Suprapubic skin (tissue), 3 donors: ENCODE data around the gene SOX14.

Source experiments
- CTCF ChIP-seq, 2 donors: fragments of 200-600 bp in 1 of 2; fragments of 450-650 bp in 1 of 2; sonication (generic) in 1 of 2; IDR thresholded peaks; one replicate each; pipeline ENCODE4 v1.5.1; 2016 to 2019; ENCODE audit warnings: antibody characterized with exemption in 2 of 2, mild to moderate bottlenecking in 1 of 2, moderate library complexity in 1 of 2
- POLR2A ChIP-seq, 2 donors: fragments of 450-650 bp; IDR thresholded peaks; one replicate each; pipeline ENCODE4 v1.6.1; 2017; ENCODE audit warnings: antibody characterized with exemption in 2 of 2, mild to moderate bottlenecking in 2 of 2, moderate library complexity in 2 of 2

- TF ChIP-seq CTCF (IDR thresholded peaks at IDR 0.05): no peak
- no peak for TF ChIP-seq POLR2A (IDR thresholded peaks at IDR 0.05)
These were observed 2.1 kb downstream of the SOX14 start for GRCh38 chr3:137766041-137766875.
